SKM-1 (cell line): ENCODE measurements around the gene PRAME.
"Not testable (repeated sequence)": the region's sequence is repeated elsewhere in the genome, so short reads cannot be mapped to it uniquely, and the experiment has no call there.

Experiments used
- DNase-seq: peaks from one replicate; lab custom pipeline; 2025; ENCODE audit not compliant: unreplicated experiment; lab: John Stamatoyannopoulos, UW

PRAME gene

GRCh38 chr22:22521631-22522030 lies 37.4 kb downstream of the PRAME start:
- no peak for DNase-seq

GRCh38 chr22:22520667-22521602 lies 38.1 kb downstream of the PRAME start:
- DNase-seq: no peak

GRCh38 chr22:22520020-22520656 lies 38.9 kb downstream of the PRAME start, which contains the start of gene ZNF280A:
Gene ZNF280A, minus strand, starts transcription at chr22:22520270. Its CDS starts 4,640 bp downstream, at chr22:22515630.
- no peak for DNase-seq

GRCh38 chr22:22519591-22519990 lies 39.5 kb downstream of the PRAME start:
- DNase-seq: no peak

GRCh38 chr22:22516992-22517391 lies 42.1 kb downstream of the PRAME start:
- DNase-seq: no peak

- no peak for DNase-seq
Observed at GRCh38 chr22:22515890-22516289, 43.2 kb downstream of the PRAME start.

GRCh38 chr22:22514431-22514830 lies 44.6 kb downstream of the PRAME start:
- not testable (repeated sequence) for DNase-seq

GRCh38 chr22:22513619-22514018 lies 45.4 kb downstream of the PRAME start:
- no peak for DNase-seq

- DNase-seq: no peak
Observed at GRCh38 chr22:22512951-22513350, 46.1 kb downstream of the PRAME start.

- DNase-seq: not testable (repeated sequence)
Observed at GRCh38 chr22:22510833-22511232, 48.2 kb downstream of the PRAME start.

GRCh38 chr22:22509912-22510311 lies 49.2 kb downstream of the PRAME start:
- not testable (repeated sequence) for DNase-seq

GRCh38 chr22:22508274-22509176 lies 50.5 kb downstream of the PRAME start, which contains the start of gene ZNF280B:
Gene ZNF280B, minus strand, starts transcription at chr22:22508742. Its CDS starts 19,344 bp downstream, at chr22:22489398.
- peak; percentile 74 for DNase-seq

- DNase-seq: no peak
Observed at GRCh38 chr22:22507743-22508273, 51.3 kb downstream of the PRAME start.

GRCh38 chr22:22506736-22507135 lies 52.3 kb downstream of the PRAME start:
- no peak for DNase-seq

GRCh38 chr22:22498267-22498666 lies 60.8 kb downstream of the PRAME start:
- no peak for DNase-seq
